NT2/D1 (cell line): Measurements from ENCODE around the gene FPGS.

Experiments
- SUZ12 ChIP-seq: IDR thresholded peaks from 2 replicates; pipeline ENCODE4 v1.6.1; 2011; ENCODE audit not compliant: insufficient read length, insufficient read depth; ENCODE audit errors: extremely low read depth
- YY1 ChIP-seq: IDR thresholded peaks from 2 replicates; pipeline ENCODE4 v1.6.1; 2011; ENCODE audit not compliant: insufficient read length, insufficient read depth
- ZNF274 ChIP-seq: IDR thresholded peaks from 2 replicates; pipeline ENCODE4 v1.6.1; 2011; ENCODE audit warnings: mild to moderate bottlenecking, low read depth, low read length

DNA sequence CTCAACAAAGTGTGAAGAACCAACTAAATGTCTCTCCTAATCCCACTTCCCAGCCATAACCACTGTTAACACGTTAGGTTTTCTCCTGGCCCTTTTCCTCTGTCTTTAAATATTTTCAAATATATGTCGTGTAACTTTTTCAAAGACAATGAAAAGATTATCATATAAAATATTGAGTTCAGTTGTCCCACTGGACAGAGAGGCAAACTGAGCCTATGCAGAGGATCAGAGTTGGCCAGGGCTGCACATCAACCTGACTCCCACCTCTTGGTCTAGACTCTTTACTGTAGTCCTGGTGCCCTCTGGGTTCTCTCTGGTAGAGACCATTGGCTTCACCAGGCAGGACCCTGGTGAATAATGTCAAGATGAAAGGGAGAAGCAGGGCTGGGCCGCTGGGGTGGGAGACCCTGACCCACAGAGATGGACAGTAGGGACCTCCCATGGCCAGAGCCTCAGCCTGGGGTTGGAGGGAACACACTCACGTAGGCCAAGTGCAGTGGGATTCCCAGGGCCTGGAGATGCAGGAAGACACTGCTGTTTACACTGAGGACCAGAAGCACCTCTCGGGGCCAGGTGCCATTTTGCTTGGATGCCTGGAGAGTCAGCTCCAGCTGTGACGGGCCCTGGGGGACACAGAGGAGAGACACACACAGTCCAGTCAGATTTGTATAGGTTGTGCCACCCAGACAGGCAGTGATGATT lies 26.7 kb downstream of the FPGS start:
- TF ChIP-seq SUZ12 (no peak), YY1 (no peak), ZNF274 (no peak)
